Retinal pigment epithelial cell (primary cell): ENCODE results near the gene SLC25A30.

Experiments used
- DNase-seq: peaks from one replicate; pipeline ENCODE4 v3.0.0-alpha.2; 2010; ENCODE audit warnings: low read depth
- H3K4me3 ChIP-seq: 2 replicates; pipeline ENCODE4 v1.5.1; 2011; ENCODE audit warnings: mild to moderate bottlenecking, low read length, control low read depth, moderate library complexity
- TF ChIP-seq, protein P1 (sequence below): conservative IDR thresholded peaks from 2 replicates; pipeline ENCODE4 v1.5.1; 2011; ENCODE audit warnings: low read depth, low read length, control low read depth, inconsistent platforms

SLC25A30 gene, protein sequence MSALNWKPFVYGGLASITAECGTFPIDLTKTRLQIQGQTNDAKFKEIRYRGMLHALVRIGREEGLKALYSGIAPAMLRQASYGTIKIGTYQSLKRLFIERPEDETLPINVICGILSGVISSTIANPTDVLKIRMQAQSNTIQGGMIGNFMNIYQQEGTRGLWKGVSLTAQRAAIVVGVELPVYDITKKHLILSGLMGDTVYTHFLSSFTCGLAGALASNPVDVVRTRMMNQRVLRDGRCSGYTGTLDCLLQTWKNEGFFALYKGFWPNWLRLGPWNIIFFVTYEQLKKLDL

GRCh38 chr13:45417790-45418534 is at the start of gene SLC25A30:
TSS of gene SLC25A30 (minus strand) at chr13:45418373. CDS start at chr13:45411425, 6,948 bp downstream.
- H3K4me3 ChIP-seq = peak within 1 kb of the TSS; percentile 81
- TF ChIP-seq, protein P1, sequence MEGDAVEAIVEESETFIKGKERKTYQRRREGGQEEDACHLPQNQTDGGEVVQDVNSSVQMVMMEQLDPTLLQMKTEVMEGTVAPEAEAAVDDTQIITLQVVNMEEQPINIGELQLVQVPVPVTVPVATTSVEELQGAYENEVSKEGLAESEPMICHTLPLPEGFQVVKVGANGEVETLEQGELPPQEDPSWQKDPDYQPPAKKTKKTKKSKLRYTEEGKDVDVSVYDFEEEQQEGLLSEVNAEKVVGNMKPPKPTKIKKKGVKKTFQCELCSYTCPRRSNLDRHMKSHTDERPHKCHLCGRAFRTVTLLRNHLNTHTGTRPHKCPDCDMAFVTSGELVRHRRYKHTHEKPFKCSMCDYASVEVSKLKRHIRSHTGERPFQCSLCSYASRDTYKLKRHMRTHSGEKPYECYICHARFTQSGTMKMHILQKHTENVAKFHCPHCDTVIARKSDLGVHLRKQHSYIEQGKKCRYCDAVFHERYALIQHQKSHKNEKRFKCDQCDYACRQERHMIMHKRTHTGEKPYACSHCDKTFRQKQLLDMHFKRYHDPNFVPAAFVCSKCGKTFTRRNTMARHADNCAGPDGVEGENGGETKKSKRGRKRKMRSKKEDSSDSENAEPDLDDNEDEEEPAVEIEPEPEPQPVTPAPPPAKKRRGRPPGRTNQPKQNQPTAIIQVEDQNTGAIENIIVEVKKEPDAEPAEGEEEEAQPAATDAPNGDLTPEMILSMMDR = no peak
- peak; percentile 63 for DNase-seq

- peak overlapping the region; percentile 92 for H3K4me3 ChIP-seq
- TF ChIP-seq, protein P1 = no peak
- no peak for DNase-seq
Observed at GRCh38 chr13:45466359-45466758, 48.2 kb upstream of the SLC25A30 start.

GRCh38 chr13:45464687-45465453 is 46.7 kb upstream of the SLC25A30 start, which contains the start of gene COG3:
TSS of gene COG3 (plus strand) at chr13:45464939. CDS start at chr13:45465037, 98 bp downstream.
- H3K4me3 ChIP-seq = peak within 1 kb of the TSS; percentile 92
- peak; percentile 95 for DNase-seq
- TF ChIP-seq, protein P1 = no peak

DNA sequence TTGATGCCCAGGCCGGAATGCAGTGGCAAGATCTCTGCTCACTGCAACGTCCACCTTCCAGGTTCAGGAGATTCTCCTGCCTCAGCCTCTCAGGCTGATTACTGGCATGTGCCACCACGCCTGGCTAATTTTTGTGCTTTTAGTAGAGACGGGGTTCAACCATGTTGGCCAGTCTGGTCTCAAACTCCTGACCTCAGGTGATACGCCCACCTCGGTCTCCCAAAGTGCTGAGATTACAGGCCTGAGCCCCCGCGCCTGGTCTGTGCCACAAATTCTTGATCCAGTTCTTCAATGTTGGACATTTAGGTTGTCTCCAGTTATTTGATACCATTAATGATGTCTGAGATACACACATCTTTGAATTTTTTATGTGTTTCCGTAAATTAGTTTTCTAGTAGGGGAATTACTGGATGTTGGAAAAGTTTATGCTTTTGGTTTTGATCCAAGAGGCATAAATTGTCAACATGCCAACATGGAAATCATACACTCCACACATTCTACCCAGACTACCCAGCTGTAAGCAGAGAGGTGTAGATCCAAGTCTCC is 46.0 kb upstream of the SLC25A30 start:
- H3K4me3 ChIP-seq = peak overlapping the region; percentile 92
- DNase-seq = no peak
- TF ChIP-seq, protein P1 = peak; percentile 44

- H3K4me3 ChIP-seq = no peak overlapping the region
- DNase-seq = no peak
- TF ChIP-seq, protein P1 = no peak
Observed at GRCh38 chr13:45456196-45456972, 38.2 kb upstream of the SLC25A30 start.

DNA sequence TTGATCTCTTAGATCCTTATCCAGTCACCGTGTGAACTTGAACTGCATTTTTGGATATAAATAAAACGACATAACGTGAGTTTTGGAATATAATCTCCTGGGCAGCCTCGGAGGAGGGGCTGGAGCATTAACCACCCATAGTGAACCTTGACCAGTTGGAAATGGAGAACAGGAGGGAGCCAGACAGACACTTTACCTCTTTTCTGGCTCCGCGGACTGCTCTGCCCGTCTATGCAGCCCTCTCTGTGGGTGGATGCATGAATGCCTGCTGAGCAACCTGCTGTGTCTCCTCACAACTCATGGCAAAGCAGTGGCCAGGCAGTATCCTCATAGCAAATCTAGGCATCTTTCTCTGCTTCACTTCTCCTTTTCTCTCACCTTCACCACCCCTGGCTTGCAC is 36.0 kb upstream of the SLC25A30 start:
- TF ChIP-seq, protein P1 = no peak
- H3K4me3 ChIP-seq = no peak overlapping the region
- DNase-seq = no peak
